Measurements from ENCODE around the gene GRB10.

DNA sequence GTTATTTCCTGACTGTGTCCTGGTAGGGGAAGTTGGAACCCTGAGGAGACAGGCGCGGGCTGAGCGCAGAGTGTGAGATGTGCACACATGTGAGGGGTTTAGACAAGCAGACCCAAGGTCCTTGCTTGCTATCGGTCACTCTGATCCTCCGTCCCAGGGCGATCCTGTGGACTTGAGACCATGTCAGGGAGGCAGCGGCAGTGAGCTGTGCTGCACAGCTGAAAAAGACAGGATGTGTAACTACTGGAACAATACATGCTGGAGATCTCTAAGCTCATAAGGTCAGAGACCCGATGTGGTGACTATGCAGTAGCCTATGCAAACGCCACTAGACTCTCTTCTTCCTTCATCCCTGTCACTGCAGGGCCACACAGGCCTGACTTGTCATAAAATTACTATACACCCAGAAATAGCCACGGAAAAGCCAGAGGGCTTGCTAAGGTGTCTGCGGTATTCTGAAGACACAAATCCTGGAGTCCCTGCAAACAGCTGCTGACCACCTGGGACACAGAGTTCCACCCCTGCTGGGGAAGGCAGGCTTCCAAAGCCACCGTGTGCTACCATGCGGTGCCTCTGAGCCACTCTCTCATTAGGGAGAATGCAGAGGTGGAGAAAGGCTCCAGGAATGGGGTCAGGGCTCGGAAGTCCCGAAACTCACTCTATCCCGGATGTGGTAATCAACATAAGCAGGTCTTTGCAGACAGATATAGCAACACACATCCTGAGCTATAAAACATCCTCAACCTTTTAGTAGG lies 126.4 kb downstream of the GRB10 start:
- TF ChIP-seq, protein P1, sequence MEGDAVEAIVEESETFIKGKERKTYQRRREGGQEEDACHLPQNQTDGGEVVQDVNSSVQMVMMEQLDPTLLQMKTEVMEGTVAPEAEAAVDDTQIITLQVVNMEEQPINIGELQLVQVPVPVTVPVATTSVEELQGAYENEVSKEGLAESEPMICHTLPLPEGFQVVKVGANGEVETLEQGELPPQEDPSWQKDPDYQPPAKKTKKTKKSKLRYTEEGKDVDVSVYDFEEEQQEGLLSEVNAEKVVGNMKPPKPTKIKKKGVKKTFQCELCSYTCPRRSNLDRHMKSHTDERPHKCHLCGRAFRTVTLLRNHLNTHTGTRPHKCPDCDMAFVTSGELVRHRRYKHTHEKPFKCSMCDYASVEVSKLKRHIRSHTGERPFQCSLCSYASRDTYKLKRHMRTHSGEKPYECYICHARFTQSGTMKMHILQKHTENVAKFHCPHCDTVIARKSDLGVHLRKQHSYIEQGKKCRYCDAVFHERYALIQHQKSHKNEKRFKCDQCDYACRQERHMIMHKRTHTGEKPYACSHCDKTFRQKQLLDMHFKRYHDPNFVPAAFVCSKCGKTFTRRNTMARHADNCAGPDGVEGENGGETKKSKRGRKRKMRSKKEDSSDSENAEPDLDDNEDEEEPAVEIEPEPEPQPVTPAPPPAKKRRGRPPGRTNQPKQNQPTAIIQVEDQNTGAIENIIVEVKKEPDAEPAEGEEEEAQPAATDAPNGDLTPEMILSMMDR (IDR thresholded peaks at IDR 0.05; ENCODE audit: low read depth, low read length): no peak
- no peak for TF ChIP-seq EZH2phosphoT487 (IDR thresholded peaks at IDR 0.05; ENCODE audit: low read depth)
